Caki2 (cell line): ENCODE data around the gene IMPA2. TPM values are rescaled to one million over a fixed set of nuclear protein-coding genes. Genes with fewer than 3 reads are reported as not detected.

Source experiments
- DNase-seq: peaks from one replicate; pipeline ENCODE4 v3.0.0-alpha.2; 2015; ENCODE audit warnings: low read depth
- in situ Hi-C: cut with HindIII; loops from 2 replicates; pipeline ENCODE4 v1.10.0; 2016; ENCODE audit warnings: low sequenced_read_pairs, low pct_unique_long_range_greater_than_20kb, mixed read lengths
- total RNA-seq: library from RNA; depleted of rRNA; stranded (reverse); fragments of >200 nt; shearing (Covaris generic); gene quantifications from 2 replicates; pipeline ENCODE4 v1.2.3, GENCODE V29; 2014; ENCODE audit warnings: low replicate concordance

The IMPA2 gene
- total RNA-seq, 1 experiment from 2014 or later, result 379 TPM

GRCh38 chr18:11998193-11998592 lies 16.9 kb downstream of the IMPA2 start:
- in situ Hi-C loops, result no loop called here
- no peak for DNase-seq

- DNase-seq, result no peak
- in situ Hi-C loops, result no loop called here
Observed at GRCh38 chr18:11999429-11999828, 18.1 kb downstream of the IMPA2 start.

GRCh38 chr18:12000072-12000659 lies 18.9 kb downstream of the IMPA2 start:
- in situ Hi-C loops, result no loop called here
- DNase-seq, result no peak

GRCh38 chr18:12001421-12001820 lies 20.1 kb downstream of the IMPA2 start:
- in situ Hi-C loops, result no loop called here
- no peak for DNase-seq

GRCh38 chr18:12003894-12004293 lies 22.6 kb downstream of the IMPA2 start:
- DNase-seq, result no peak
- in situ Hi-C loops, result no loop called here

GRCh38 chr18:12005538-12006487 lies 24.5 kb downstream of the IMPA2 start:
- in situ Hi-C loops, result no loop called here
- DNase-seq, result peak; percentile 84

GRCh38 chr18:12006488-12006840 lies 25.2 kb downstream of the IMPA2 start:
- no peak for DNase-seq
- in situ Hi-C loops, result no loop called here

GRCh38 chr18:12007063-12007462 lies 25.8 kb downstream of the IMPA2 start:
- in situ Hi-C loops, result no loop called here
- no peak for DNase-seq

GRCh38 chr18:12008181-12008767 lies 27.0 kb downstream of the IMPA2 start:
- in situ Hi-C loops, result no loop called here
- no peak for DNase-seq

- in situ Hi-C loops, result no loop called here
- no peak for DNase-seq
Observed at GRCh38 chr18:12008842-12009580, 27.7 kb downstream of the IMPA2 start.

GRCh38 chr18:12009581-12010140 lies 28.4 kb downstream of the IMPA2 start:
- in situ Hi-C loops, result no loop called here

GRCh38 chr18:12010187-12010802 lies 29.0 kb downstream of the IMPA2 start:
- in situ Hi-C loops, result no loop called here
- no peak for DNase-seq

More at GRCh38 chr18:12009581-12010140, 28.4 kb downstream of the IMPA2 start:
- no peak for DNase-seq

GRCh38 chr18:12011199-12011956 lies 30.1 kb downstream of the IMPA2 start:
- DNase-seq, result no peak
- in situ Hi-C loops, result no loop called here

GRCh38 chr18:12011957-12012549 lies 30.7 kb downstream of the IMPA2 start:
- DNase-seq, result peak; percentile 51
- in situ Hi-C loops, result no loop called here

GRCh38 chr18:12012697-12013096 lies 31.4 kb downstream of the IMPA2 start:
- DNase-seq, result no peak
- in situ Hi-C loops, result no loop called here

GRCh38 chr18:12013186-12013916 lies 32.0 kb downstream of the IMPA2 start:
- DNase-seq, result no peak
- in situ Hi-C loops, result no loop called here
